Measurements from ENCODE around the gene CYTH1.

The CYTH1 gene

GRCh38 chr17:78805301-78805700 is 23.2 kb upstream of the CYTH1 start:
- TF ChIP-seq CTCF (conservative IDR thresholded peaks at IDR 0.05; ENCODE audit: low read length), result no peak
- H3K4me3 ChIP-seq (ENCODE audit: low read length), result no peak overlapping the region
- no peak for DNase-seq (ENCODE audit: low read depth)

DNA sequence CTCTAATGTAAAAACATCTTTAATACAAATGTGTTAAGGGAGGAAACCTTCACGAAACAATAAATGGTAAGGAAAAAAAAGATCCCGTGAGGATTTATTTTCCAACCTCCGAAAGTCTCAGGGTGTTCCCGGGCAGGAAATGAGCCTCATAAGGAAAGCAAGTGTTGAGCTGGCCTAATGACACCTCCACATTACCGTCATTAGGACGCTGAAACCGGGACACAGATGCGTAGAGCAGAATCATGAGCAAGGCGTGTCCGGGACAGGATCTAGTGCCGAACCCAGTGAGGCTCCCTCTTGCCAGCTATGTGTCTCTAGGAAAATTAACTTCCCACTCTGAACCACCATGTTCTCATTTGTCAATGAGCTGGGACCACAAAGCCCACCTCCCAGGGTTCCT is 22.7 kb upstream of the CYTH1 start:
- DNase-seq (ENCODE audit: low read depth), result no peak
- no peak overlapping the region for H3K4me3 ChIP-seq (ENCODE audit: low read length)
- no peak for TF ChIP-seq CTCF (conservative IDR thresholded peaks at IDR 0.05; ENCODE audit: low read length)

GRCh38 chr17:78803186-78803845 is 21.2 kb upstream of the CYTH1 start:
- no peak overlapping the region for H3K4me3 ChIP-seq (ENCODE audit: low read length)
- no peak for TF ChIP-seq CTCF (conservative IDR thresholded peaks at IDR 0.05; ENCODE audit: low read length)
- DNase-seq (ENCODE audit: low read depth), result no peak

DNA sequence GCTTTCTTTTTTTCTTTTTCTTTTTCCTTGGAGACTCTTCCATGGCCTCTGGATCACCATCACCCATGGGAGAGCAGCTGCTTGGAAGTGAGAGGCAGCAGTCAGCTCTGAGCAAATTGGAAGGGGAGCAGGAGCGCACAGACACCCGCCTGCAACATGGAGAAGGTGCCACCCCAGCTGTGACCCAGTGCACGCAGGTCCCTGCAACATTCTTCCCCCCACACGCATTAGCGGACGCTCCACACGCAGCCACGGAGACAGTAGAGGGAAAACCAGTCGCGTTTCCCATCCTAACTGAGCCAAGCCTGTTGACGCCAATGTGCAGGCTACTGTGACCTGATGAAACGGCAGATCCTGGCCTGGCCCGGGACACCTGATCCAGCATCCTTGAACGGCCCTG is 20.4 kb upstream of the CYTH1 start:
- no peak overlapping the region for H3K4me3 ChIP-seq (ENCODE audit: low read length)
- TF ChIP-seq CTCF (conservative IDR thresholded peaks at IDR 0.05; ENCODE audit: low read length), result no peak
- no peak for DNase-seq (ENCODE audit: low read depth)

GRCh38 chr17:78802008-78802407 is 19.9 kb upstream of the CYTH1 start:
- DNase-seq (ENCODE audit: low read depth), result no peak
- TF ChIP-seq CTCF (conservative IDR thresholded peaks at IDR 0.05; ENCODE audit: low read length), result no peak
- H3K4me3 ChIP-seq (ENCODE audit: low read length), result no peak overlapping the region

- H3K4me3 ChIP-seq (ENCODE audit: low read length), result no peak overlapping the region
- no peak for TF ChIP-seq CTCF (conservative IDR thresholded peaks at IDR 0.05; ENCODE audit: low read length)
- no peak for DNase-seq (ENCODE audit: low read depth)
Observed at GRCh38 chr17:78800132-78800931, 18.3 kb upstream of the CYTH1 start.
